PFSK-1 (cell line): ENCODE results near the gene FAM13C.

ENCODE experiments used
- FOXP2 ChIP-seq: optimal IDR thresholded peaks from 2 replicates; pipeline ENCODE3; 2011; ENCODE audit warnings: borderline replicate concordance, control low read depth, inconsistent platforms; ENCODE audit not compliant: insufficient read depth; ENCODE audit errors: extremely low read length, extremely low read depth
- POLR2AphosphoS5 ChIP-seq: IDR thresholded peaks from 2 replicates; pipeline ENCODE4 v1.6.1; 2012; ENCODE audit warnings: low read depth, mild to moderate bottlenecking, control low read depth, low read length, moderate library complexity
- REST ChIP-seq, 2 experiments: IDR thresholded peaks; 2 replicates each; pipeline versions ENCODE4 v1.6.1 to v1.8.0; 2011 to 2012; ENCODE audit warnings: low read depth in 2 of 2, low read length in 2 of 2, control low read depth in 1 of 2, inconsistent platforms in 1 of 2, mild to moderate bottlenecking in 1 of 2, moderate library complexity in 1 of 2; ENCODE audit not compliant: insufficient read depth in 1 of 2
- SIN3A ChIP-seq: IDR thresholded peaks from 2 replicates; pipeline ENCODE4 v1.6.1; 2012; ENCODE audit warnings: mild to moderate bottlenecking, low read length, moderate library complexity, borderline replicate concordance; ENCODE audit not compliant: insufficient read depth
- TAF1 ChIP-seq: IDR thresholded peaks from 2 replicates; pipeline ENCODE4 v1.6.1; 2012; ENCODE audit warnings: low read length, control low read depth, borderline replicate concordance; ENCODE audit not compliant: insufficient read depth

Gene FAM13C

GRCh38 chr10:59265141-59265540 lies 97.2 kb downstream of the FAM13C start:
- TF ChIP-seq REST (IDR thresholded peaks at IDR 0.05; ENCODE audit: insufficient read depth in 1 of 2, low read depth in 2 of 2, low read length in 2 of 2) (peak; percentile 84 to 91), POLR2AphosphoS5 (no peak)

GRCh38 chr10:59258890-59259289 lies 103.5 kb downstream of the FAM13C start:
- no peak for TF ChIP-seq SIN3A

GRCh38 chr10:59257224-59257623 lies 105.1 kb downstream of the FAM13C start:
- TF ChIP-seq REST (IDR thresholded peaks at IDR 0.05; ENCODE audit: insufficient read depth in 1 of 2, low read depth in 2 of 2, low read length in 2 of 2) (no peak), SIN3A (no peak), FOXP2 (no peak), POLR2AphosphoS5 (no peak; the same call in 1 of the 2 replicates), TAF1 (no peak)

- TF ChIP-seq SIN3A (no peak), TAF1 (no peak), REST (IDR thresholded peaks at IDR 0.05; ENCODE audit: insufficient read depth in 1 of 2, low read depth in 2 of 2, low read length in 2 of 2) (no peak), POLR2AphosphoS5 (no peak), FOXP2 (no peak)
Observed at GRCh38 chr10:59255463-59255862, 106.9 kb downstream of the FAM13C start.

GRCh38 chr10:59252491-59252890 lies 109.9 kb downstream of the FAM13C start:
- TF ChIP-seq SIN3A (no peak), FOXP2 (no peak), TAF1 (no peak), POLR2AphosphoS5 (no peak), REST (IDR thresholded peaks at IDR 0.05; ENCODE audit: insufficient read depth in 1 of 2, low read depth in 2 of 2, low read length in 2 of 2) (no peak)

- TF ChIP-seq TAF1 (no peak), REST (IDR thresholded peaks at IDR 0.05; ENCODE audit: insufficient read depth in 1 of 2, low read depth in 2 of 2, low read length in 2 of 2) (no peak), SIN3A (no peak), FOXP2 (no peak), POLR2AphosphoS5 (no peak)
Observed at GRCh38 chr10:59245686-59246085, 116.7 kb downstream of the FAM13C start.
